GM19395 (cell line): Measurements from ENCODE around the gene PLA2G2C.
"Not testable (repeated sequence)": the region's sequence is repeated elsewhere in the genome, so short reads cannot be mapped to it uniquely, and the experiment has no call there.

ENCODE experiments used
- ATAC-seq: cut with Tn5 transposase; IDR thresholded peaks from one replicate; pipeline ENCODE4 v1.9.1; 2021; ENCODE audit warnings: mild to moderate bottlenecking, moderate library complexity; ENCODE audit not compliant: unreplicated experiment

The PLA2G2C gene, protein sequence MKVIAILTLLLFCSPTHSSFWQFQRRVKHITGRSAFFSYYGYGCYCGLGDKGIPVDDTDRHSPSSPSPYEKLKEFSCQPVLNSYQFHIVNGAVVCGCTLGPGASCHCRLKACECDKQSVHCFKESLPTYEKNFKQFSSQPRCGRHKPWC

DNA sequence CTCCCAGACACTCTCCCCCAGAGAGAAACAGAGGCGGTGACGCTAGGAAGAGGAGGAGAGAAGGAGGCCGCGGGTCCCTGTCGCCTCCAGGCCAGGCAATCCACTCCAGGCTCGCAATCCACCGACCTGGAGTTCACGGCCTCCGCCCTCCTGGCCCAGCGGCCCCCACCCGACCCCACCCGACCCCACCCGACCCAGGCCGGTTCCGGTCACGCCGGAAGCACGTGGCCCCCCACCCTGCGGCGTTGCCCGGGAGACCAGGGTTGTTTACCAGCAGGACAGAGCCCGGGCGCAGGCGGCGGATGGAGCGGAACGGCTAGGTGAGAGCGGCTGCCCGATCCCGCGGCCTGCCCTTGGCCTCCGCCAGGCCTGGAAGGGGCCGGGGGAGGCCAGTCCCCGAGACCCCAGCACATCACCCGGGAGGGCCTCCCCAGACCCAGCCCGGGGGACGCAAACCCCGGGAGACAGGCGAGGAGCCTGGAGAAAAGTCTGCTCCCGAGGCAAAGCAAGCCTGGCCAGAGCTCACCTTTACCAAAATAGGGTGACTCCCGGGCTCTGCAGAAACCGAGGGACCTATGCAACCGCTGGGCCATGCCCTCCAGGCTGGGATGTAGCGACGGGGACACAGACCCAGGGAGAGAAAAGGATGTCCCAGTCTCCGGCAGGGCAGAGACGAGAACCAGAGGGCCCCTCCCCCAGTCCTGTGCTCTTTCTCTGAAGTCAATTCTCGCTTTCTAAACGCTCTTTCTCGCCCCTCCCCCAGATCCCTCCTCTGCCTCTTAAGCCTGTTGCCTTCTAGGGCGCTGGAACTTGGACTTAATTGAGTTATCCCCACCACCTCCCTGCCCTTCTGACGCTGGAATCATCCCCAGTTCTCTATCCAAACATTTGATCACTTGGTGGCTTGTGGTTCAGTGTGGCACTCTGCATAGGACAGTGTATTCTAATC, at the start of gene PLA2G2C, which contains the start of gene UBXN10:
Gene PLA2G2C (minus strand): TSS at position 685 of the 949 bp plus-strand sequence. CDS start 9,155 bp downstream, outside the sequence.
Gene UBXN10 (plus strand): TSS at position 263 of the 949 bp plus-strand sequence. CDS start 4,466 bp downstream, outside the sequence.
- ATAC-seq, result no peak

DNA sequence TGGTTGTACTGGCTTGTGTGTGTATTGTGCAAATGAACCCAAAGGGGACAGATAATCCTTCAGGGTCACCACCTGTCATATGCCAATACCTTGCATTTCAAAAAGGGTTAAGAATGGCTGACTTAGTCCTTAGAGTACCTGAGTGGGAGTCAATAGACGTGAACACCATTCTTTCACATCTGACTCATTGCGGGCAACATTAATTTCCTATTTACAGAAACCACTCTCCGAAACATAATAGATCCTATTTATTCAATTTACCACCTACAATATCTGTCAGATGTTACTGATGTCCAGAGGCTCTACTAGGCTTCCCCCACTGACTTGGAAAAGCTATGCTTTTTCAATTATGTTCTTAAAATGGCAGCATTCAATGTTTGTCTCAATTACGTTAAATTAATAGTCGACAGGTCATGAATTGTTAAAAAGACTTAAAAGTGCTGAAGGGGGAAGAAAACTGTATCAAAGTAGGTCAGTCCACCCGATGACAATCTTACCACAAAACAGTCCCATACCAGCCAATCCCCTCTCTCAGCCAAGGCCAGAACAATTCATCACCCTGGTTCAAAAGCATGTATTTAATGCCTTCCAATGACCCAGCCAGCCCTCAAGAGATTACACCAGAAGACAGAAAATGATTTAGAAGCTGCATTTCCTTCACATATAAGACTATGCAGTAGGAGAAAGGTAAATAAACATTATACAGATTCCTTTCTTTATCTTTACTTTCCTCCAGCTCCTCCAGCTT, 48.6 kb upstream of the PLA2G2C start:
- no peak for ATAC-seq

DNA sequence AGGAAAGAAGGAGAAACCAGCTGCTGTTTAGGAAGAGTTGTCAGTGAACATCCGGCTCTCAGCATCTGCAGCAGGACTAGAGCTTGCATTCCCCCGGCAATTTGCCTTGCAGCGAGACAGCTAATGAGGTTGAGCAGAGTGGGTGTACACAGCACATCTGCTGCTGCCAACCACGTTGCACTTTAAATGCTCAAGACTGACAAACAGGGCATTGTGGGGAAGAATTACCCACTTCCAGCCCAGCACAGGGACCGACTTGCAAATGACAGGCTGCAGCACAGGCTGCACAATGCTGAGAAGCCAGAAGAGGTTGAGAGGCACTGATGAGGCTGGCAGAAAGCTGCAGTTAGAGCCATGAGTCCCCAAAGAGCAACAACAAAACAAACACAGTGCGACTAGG, 47.5 kb upstream of the PLA2G2C start:
- ATAC-seq, result no peak

DNA sequence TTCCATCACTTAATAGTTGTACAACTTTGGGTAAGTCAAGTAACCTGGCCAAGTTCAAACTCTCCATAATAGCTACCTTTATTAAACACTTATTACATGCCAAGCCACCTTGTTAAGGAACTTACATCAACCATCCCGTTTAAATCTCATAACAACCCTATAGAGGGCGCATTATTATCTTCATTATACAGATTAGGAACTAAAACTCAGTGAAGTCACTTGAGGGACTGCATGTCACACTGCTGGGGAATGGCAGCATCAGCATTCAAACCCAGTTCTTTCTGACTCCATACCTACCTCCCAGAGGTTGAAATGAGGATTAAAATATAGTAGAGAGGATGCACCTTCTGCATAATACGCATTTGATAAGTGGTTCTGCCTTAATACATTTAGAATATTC, 47.1 kb upstream of the PLA2G2C start:
- ATAC-seq, result no peak

DNA sequence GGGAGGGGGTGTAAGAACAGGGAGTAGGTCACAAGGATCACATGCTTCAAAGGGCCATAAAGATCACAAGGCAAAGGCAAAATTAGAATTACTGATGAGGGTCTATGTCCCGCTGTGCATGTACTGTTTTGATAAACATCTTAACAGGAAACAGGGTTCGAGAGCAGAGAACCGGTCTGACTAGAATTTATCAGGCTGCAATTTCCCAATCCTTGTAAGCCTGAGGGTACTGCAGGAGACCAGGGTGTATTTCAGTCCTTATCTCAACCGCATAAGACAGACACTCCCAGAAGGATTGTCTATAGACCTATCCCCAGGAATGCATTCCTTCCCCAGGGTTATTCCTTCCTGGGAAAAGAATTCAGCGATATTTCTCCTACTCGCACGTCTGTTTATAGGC, 46.2 kb upstream of the PLA2G2C start:
- not testable (repeated sequence) for ATAC-seq

DNA sequence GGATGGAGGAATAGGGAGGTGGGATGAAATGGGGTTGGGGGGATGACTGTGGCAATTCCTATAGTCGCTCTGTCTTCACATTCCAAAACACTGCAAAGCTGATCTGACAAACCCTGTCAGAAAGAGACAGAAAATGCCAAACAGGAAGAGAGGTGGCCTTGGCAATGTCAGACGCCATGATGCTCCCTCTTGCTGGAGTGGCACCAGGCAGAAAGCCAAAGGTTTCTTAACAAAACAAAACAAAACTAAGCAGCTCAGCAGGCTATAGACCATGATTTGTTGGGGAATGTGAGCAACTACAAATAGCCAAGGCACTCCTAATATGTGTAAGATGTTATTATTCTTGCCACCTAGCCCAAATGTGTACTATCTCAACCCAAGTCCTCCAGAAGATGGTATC, 42.9 kb upstream of the PLA2G2C start:
- ATAC-seq, result no peak

DNA sequence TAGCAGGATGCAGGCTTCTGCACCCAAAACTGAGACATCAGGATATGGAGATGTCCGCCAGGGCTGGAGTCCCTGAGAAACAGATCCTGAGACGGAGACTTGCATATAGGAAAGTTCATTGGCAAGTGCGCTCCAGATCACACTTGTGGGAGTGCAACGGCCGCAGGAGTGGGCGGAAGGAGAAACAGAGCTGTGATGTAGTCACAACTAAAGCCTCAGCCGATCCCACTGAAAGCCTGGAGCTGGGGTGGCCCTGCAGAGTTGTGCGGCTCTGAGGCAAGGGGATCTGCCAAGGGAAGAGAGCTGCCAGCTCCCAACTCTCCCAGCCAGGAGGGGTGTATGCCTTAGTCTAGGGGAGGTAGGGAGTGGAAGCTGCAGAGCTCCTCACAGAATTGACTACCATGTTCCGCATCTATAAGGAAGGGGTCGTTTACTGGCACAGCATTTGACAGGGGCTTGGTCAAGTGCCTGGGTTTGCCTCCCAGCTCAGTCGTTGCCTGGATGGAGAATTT, 42.1 kb upstream of the PLA2G2C start:
- ATAC-seq, result no peak

DNA sequence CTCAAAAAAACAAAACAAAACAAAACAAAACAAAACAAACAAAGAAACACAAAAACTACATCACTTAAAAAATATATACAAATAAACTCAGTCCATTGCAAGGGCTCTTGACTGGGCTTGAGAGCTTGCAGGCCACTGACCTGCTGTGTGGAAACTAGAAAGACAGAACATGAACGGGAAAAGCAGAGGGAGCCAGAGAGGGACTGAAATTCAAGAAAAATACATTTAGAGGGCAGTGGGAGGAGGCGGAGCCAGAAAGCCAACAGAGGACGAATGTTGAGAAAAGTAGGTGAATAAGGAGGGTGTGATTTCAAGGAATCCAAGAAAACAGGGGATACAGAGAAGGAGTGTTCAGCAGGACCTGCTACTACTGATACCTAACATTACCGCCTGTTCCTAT, 41.4 kb upstream of the PLA2G2C start:
- ATAC-seq, result no peak

DNA sequence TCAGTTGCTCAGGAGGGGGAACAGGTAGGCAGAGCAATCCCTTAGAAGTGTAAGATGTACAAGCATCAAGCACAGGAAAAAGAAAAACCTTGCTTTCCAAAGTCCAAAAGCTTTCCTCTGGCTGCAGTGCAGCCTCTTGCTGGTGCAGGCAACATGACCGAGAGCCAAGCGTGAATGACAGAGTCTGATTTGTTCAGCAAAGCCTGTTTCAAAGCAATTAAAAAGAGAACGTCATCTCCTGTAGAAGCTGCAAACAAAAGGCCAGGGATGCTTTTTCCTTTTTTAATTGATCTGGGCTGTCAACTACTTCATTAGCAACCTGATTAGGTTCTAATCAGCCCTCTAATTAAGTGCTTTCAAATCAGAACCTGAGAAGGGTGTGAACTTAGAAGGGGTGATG, 38.2 kb upstream of the PLA2G2C start:
- no peak for ATAC-seq

DNA sequence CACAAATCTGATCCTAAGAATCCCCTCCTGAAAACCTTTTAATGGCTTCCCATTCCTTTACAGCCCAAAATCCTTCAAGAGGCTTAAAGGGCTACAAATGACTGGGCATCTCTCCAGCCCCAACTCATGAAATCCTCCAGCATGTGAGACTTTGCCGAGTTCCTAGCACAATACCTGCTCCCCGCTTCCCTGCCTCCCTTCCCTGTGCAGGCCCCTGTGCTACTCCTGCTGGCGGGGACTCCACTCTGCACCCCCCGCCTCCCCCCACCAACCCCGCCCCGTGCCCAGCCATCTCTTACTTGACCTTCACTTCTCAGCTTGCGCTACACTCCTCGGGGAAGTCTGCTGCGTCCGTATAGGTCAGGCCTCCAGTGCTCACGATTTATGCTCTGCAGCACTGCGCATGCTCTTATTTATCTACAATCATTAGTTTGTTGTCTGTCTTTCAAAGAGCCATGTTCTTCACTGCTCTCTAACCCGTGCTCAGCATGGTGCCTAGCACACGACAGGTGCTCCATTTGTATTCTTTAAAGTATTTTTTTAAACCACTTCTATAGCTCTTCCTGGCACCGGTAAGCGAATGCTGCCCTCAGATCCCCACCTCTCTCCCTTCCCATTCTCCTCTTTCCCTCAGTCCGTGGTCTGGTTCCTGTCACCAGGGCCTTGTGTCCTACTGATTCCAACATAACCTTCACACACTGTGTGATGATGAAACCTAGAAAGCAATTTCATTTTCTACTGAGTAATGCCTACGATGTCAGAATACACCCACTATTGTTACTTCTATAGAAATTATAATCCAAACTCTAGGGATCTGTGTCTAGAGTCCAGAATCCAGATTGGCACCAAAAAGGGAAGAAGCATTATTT, 37.5 kb upstream of the PLA2G2C start:
- no peak for ATAC-seq

DNA sequence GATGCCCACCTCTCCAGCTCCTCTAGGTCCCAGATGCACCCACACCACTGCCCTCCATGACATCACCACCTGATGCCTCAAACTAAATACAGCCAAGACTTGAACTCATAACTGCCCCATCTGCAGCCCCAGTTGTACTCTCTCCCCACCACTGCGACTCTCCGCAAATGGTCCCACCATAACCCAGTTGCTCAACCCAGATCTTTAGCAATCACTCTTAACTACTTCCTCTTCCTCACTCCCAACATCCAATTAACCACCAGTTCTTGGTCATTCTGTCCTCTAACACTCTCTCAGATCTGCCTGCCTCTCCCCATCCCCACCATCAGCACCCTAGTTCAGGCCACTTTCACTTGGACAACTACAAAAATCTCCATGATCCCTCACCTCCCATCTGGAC, 36.8 kb upstream of the PLA2G2C start:
- ATAC-seq, result no peak

DNA sequence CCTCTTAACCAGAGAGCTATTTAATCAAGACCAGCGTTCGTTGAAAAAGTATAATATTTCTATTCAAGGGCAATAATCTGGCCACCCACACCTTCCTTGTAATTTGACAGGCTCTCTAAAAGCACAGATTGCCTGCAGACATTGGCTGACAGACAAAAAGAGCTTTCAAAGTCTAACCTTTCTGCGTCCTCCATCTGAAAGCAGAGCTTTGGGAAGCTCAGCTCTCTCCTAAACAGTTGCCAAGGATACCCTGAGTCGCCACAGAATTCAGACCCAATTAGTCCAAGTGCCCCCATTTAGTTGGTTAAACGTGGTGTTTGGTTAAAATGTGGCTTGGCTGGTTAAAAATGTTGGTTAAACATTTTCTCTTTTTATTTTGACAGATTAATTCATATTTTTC, 33.7 kb upstream of the PLA2G2C start:
- ATAC-seq, result no peak

DNA sequence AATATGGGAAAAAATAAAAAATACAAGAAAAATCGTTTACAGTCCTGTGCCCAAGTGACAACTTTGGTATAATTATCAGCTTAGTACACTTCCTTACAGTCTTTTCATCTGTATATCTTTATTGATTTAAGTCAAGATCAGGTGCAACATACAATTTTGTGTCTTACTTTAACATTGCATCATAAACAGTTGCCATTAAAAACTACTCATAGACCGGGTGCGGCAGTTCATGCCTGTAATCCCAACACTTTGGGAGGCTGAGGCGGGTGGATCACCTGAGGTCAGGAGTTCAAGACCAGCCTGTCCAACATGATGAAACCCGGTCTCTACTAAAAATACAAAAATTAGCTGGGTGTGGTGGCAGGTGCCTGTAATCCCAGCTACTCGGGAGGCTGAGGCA, 32.7 kb upstream of the PLA2G2C start:
- ATAC-seq, result not testable (repeated sequence)

DNA sequence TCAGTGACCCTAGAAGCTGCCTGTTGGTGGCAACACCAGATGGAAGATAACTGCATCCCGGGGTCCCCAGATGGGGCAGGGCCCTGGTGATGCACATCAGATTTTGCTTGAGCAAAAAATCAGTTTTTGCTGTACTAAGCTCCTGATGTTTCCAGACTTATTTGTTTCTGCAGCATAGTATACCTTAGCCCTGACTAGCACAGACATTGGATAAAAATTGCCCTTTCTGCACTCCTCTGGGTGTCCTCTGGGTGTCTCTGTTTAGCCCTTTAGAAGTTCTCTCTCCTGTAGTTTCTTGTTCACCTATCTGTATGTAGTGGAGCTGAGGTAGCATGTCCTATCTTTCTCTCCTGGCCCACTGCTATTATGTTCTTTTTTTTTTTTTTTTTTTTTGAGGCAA, 30.3 kb upstream of the PLA2G2C start:
- ATAC-seq, result no peak

DNA sequence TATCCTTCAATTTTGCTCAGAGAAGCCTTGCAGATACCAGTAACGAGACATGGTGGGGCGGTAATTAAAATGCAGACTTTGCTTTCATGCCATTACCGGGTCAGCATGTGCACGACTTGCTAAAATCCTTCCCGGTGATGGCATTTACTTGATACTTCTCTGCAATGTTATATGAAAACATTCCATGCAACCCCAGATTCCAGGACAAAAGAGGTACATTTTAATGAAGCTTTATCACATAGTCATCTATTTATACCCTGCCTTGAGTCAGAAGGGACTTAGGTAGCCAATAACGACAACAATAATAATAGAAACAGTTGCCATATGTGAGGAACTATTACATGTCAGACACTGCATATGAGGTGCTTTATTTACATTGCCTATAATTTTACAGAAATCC, 29.4 kb upstream of the PLA2G2C start:
- ATAC-seq, result no peak

DNA sequence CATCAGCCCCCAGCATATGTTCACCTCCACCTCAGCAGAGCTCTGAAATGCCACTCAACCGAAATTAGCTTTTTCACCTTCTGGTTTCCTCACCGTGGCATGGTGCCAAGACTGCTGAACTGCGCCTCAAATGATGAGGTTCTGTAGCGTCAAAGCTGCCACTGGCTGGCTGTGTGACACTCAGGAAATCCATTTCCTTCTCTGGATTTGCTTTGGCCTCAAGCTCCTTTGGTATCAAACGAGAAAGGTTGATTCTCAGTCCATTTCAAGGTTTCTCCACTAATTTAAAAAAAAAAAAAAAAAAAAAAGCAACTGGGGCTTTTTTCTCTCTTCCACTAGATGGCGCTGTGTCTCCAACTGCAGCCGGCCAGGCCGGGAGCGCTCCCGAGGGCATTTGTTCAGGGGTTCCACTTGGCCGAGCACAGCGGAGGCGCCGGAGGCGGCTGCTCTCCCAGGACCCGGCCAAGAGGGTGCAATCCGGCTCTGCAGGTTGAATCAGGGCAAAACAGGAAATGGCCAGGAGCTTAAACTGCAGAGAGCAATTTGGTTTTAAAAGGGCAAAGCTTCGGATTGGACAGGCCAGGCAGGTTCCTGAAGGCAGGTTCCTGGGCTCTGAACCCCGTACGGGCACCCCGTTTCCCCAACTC, 26.5 kb upstream of the PLA2G2C start:
- no peak for ATAC-seq

DNA sequence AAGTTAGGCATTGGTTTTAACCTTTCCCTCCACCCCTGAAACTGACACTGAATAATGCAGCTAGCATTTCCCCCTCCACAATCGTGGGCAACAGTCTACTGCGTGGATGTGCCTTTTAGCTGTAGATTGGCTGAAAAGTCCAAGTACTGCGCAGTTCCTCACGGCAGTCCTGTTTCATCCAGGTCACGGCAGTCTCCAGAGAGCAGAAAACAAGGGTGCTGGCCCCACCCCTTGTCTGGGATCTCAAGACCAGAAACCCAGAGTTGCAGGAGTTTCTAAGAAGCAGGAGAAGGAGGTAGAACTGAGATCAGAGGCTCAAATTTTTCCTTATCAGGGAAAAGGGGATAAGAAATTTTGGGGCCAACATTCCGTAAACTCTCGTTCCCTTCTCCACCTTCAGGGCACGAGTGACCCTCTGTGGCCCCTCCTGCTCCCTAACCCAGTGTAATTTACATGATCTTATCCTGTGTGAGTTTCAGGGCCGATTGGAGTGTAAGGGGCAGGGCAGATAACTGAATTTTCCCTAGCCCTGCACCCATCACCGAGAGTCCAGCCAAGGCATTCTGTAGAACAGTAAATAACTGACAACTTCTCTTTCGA, 25.9 kb upstream of the PLA2G2C start:
- no peak for ATAC-seq

DNA sequence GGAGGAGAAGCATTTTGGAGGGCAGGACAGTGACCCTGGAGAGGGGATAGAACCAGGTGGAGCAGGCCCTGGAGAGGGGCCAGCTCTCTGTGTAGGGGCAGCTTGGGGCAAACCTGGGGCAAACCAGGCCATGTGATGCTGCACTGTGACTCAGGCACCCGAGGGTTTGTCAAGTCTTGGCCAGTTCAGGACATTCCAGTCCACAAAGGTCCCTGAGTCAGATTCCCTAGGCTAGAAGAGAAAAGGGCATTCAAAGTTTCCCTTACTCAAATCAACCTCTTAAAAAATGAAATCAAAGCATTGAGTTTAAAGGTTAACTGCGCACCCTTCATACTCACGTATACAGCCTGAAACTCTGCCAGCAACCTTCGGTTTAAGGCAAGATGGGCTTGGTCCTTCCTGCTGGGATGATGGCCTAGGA, 25.2 kb upstream of the PLA2G2C start:
- ATAC-seq, result no peak

DNA sequence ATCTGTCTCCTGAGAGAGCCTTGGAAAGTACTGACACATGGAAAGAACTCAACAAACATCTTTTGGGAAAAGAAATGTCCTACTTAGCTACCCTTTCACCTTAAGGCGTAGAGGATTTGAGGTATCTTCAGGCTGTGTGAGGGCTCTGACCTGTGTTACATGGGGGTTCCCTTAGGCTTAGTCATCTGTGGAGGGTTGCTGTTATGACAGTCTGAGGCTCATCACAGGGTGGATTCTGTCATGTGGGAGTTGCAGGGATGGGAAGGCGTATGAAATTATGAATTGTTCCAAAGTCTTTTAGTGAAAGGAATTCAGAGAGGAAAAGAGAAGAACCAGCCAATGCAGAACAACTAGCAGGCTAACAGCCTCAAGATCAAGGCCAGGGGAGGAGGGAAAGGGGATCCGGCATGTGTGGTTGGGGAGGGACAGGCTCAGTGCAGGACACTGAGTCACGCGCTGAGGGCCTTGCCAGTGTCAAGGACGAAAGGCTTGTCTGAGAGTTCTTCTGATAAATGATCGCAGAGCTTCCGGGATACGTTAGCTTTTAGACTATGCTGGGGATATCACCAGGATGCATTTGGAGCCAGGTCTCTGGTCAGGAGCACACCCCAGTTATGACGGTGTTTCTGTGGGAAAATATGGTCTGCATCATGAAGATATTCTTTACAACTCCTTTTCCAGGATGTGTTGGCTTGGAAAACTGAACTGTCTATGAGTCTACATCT, 24.6 kb upstream of the PLA2G2C start:
- ATAC-seq, result no peak
